Activated CD4-positive, alpha-beta T cell treated with anti-CD3 and anti-CD28 coated beads, Interleukin-2, Interleukin-6, amounts not matched to agents 100 ng/mL and 50 ng/mL, durations not matched to agents 16 hours and 8 hours (primary cell): ENCODE results near the gene COA1.
"Not testable (repeated sequence)": the region's sequence is repeated elsewhere in the genome, so short reads cannot be mapped to it uniquely, and the experiment has no call there.

ENCODE experiments used
- DNase-seq: peaks from one replicate; pipeline ENCODE4 v3.0.0-alpha.2; 2020

The COA1 gene

DNA sequence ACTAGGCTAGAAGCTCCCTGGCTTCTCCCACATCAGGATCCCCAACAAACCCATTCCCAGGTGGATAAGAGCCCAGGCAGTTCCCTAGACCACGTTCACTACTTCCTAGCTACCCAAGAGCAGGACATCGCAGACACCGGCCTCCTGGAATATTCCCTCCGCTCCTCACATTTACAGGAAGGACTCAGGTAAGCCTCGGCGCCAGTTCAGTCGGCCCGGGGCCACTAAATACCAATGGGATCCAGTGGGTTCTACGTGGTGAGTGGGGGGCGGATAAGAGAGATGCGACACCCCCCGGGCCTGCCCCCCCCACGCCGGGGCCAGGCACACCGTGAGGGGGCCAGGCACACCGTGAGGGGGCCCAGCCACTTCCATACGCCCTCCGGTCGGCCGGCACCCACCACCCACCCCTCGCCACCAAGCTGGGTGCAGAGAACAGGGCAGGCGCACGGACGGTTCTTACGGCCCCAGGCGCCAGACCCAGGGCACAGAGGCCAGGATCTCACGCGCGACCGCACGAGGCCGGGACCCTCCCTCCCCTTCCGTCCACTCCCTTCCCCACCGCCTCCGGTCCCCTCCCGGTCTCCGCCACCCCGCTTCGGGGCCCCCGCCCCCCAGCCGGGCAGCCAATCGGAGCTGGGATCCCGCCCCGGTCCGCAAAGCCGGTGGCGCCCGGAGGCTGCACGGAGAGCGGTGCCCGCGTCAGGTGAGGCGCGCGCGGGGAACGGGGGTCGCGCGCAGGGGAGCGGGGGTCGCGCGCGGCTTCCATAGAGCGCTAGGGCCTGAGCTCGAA, 28.9 kb upstream of the COA1 start, which contains the start of gene BLVRA:
BLVRA (plus strand) TSS at position 652 of the 793 bp plus-strand sequence. CDS start 12,479 bp downstream, outside the sequence.
- DNase-seq: peak; percentile 72

DNA sequence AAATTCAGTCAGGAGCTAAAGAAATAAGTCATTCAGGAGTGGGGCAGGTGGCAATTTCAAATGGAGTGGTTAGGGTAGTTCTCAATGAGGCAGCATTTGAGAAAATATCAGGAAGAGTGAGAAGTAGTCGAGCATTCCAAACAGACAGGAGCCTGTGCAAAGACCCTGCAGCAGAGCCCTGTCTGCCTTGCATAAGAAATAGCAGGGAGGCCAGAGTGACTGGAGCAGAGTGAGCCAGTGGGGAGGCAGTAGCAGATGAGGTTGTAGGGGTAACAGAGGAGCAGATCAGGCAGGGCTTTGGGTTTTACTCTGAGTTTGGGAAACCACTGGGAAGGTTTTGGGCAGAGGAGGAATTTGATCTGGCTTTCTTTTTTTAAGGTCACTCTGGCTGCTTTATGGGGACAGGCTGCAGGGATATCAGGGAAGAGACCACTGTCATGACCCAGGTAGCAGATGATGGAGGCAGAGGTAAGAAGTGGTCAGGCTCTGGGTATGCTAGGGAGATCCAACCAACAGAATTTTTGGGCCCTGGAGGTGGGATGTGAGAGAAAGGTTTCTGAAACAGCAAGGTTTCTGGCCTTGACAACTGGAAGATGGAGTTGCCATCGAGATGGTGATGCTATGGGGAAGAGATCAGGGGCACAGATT, 27.9 kb upstream of the COA1 start:
- no peak for DNase-seq

DNA sequence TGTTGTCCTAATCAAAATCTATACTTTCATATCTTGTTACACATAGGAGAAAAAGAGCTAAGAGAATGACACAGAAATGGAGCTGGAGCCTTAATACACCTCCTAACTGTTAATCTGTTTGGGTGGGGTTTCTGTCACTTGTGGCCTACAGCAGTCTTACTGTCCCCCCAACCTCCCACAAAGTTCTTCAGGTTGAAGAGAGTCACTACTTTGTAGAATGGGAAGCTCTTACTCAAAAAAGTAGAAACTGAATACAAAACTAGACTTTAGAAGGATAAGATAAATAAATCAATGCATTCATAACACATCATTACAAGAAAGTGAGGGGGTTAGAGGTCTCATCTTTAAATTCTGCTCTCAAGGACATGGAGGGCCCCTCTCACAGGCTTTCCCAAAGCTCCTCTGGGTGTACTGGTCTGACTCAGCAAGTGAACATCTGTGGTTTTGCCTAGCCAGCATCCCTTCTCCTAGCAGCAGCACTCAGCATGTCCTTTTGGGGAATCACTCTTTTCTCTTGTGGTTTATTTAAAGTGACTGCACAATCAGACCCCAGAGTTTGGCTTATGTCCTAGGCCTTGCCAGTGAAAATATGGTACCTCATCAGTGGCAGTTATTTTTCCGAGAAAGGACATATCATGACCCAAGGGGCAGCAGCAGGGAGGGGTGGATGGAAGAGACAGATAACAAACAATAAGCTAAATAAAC, 27.2 kb upstream of the COA1 start:
- peak; percentile 71 for DNase-seq

DNA sequence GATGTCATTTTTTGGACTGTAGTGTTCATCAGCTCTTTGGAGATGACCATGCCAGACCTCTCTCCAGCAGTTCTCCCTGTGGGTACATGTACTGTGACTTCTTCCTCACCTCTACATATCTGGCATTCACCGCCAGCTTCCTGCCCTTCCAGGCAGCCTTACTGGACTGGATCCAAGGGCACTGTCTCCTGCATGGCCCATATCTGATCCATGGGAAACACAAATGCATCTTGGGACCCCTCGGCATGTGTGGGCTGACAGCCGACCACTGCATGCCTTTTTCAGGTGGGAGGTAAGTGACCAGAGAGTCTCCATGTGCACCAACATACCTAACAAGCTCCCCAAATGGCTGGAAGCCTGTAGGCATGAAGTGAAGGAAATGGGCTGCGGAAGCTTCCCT, 25.3 kb upstream of the COA1 start:
- DNase-seq: no peak

DNA sequence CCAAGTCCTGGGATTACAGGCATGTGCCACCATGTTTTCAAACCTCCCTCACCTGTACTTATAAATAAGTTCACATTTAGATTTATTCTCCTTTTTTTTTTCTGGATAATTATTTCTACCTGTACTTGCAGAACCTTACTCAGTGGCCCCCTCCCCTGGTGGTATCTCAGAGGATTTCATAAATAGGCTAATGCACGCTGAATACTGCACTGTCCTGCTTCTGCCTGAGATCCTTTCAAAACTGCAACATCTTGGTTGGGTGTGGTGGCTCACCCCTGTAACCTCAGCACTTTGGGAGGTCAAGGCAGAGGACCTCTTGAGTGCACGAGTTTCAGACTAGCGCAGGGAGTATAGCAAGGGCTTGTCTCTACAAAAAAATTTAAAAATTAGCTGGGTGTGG, 24.5 kb upstream of the COA1 start:
- no peak for DNase-seq

DNA sequence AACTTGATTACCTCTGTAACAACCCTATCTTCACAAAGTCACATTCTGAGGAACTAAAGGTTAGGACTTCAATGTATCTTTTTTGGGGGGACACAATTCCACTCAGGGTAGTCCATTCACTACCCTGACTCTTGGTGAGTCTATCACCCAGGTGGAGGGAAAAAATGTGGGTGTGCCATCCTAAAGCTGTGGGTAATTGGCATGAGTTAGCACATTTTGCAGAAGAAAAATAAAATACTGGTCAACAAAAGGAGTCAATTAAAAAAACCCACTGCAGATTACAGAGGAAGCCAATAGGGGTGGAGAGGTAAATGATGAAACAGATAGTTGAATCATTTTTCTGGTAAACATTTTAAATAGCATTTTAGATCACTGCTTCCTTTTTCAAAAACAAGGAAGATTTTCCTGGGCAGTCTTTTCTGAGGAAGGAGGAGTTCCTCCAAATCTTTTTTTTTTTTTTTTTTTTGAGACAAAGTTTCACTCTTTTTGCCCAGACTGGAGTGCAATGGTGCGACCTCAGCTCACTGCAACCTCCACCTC, 24.0 kb upstream of the COA1 start:
- DNase-seq: no peak

DNA sequence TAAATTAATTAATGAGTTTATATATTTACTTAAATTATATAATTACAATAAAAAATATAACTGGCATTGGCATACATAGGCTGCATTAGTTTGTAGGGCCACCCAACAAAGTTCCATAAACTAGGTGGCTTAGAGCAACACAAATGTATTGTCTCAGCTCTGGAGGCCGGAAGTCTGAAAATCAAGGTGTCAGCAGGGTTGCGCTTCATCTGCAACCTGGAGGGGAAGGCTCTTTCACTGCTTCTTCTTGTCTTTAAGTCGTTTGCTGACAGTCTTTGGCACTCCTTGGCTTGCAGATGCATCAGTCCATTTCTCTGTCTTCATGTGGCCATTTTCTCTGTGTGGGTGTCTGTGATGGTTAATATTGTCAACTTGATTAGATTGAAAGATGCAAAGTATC, 23.1 kb upstream of the COA1 start:
- no peak for DNase-seq

DNA sequence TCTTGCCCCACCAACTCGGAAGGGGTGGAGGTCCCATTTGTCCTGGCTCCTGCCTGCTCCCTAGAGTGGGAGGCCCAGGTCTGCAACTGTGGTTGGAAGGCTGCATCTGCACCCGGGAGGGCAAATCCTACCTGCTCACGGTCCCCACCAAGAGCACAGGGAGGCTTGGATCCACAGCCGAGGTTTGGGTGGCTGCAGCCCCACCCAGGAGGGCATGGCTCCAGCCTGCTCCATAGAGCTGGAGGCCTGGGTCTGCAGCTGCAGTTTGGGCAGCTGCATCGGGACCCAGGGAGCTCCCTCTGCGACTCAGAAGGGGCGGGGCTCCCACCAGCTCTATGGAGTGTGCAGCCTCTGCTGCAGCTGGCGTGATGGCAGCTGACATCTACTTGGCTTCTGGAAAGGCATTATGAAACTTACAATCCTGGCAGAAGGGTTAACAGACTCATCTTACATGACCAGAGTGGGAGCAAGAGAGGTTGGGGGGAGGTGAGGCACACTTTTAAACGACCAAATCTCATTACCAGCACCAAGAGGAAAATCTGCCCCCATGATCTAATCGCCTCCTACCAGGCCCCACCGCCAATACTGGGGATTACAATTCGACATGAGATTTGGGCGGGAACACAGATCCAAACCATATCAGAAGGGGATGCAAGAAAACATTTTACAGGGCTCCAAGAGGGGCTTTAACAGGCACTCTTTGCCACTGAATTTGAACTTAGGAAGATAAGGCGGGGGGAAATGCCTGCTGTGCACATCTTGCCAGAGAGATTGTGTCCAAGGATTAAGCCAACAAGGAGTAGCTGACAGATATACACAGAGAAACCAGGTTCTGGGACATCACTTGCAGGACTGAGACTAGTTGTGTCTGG, 20.9 kb upstream of the COA1 start:
- DNase-seq: no peak

DNA sequence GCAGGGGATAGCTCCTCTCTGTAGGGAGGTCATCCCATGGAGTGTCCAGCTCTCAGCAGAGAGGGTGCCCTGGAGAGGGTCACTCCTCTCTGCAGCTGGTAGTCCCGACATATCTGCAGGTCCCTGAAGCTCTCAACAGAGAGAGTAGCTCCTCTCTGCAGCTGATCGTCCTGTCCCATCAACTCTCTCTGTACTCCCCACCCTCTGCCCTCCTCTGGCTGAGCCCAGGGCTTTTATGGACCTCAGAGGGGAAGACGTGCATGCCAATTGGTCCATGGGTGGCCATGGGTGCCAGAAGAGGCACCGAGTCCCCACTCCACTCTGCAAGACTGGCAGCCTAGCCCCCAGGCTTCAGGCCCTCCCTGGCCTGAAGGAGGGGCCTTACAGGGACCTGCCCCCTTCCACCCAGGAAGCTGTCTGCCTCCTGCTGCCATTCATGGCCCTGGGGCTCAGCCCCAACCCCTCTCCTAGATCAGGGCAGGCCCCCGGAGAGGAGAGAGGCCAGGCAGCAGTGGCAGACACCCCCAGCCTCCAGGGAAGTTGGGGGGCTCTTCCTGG, 20.1 kb upstream of the COA1 start:
- DNase-seq: no peak

DNA sequence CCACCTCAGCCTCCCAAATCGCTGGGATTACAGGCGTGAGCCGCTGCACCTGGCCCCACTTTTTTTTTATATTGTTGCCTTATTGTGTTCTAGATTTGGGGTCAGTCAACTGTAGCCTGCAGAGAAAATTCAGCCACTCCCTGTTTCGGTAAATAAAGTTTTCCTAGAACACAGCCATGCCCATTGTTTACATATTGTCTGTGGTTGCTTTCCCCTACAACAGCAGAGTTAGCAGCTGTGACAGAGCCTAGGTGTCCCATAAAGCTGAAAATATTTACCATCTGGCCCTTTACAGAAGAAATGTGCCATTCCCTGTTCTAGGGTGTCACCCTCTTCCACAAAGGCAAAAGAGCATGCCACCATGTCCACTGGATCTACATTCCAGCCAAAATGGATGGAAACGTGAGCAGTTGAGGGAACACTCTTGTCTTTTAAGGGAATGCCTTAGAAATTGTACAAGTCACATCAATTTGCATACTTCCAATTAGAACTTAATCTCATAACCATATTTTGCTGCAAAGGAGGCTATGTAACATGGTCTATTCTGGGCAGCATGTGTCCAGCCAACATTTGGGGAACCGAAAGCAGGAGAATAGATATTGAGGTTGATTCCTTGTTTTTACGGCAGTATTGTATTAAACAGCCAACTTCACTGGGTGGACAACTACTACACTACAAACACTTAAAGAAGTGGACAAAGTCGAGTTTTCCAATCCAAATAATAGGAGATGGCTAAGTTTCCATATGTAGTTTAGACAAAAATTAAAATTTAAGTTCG, 18.2 kb upstream of the COA1 start:
- no peak for DNase-seq

DNA sequence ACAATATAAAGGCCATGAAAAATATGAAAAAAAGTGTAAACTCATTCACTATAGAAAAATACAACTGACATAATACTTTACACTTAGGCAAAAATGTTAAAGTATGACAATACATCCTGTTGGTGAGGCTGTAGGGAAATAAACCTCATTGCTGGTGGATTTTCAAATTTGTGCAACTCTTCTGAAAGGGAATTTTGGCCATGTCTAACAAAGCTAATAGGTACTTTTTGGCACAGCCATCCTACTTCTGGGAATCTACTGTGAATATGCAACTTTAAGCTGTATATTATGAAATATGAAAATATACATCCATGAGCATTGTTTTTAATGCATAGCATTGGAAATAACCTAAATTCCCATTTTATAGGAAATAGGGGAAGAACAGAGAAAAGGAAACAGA, 13.4 kb upstream of the COA1 start:
- DNase-seq: no peak

DNA sequence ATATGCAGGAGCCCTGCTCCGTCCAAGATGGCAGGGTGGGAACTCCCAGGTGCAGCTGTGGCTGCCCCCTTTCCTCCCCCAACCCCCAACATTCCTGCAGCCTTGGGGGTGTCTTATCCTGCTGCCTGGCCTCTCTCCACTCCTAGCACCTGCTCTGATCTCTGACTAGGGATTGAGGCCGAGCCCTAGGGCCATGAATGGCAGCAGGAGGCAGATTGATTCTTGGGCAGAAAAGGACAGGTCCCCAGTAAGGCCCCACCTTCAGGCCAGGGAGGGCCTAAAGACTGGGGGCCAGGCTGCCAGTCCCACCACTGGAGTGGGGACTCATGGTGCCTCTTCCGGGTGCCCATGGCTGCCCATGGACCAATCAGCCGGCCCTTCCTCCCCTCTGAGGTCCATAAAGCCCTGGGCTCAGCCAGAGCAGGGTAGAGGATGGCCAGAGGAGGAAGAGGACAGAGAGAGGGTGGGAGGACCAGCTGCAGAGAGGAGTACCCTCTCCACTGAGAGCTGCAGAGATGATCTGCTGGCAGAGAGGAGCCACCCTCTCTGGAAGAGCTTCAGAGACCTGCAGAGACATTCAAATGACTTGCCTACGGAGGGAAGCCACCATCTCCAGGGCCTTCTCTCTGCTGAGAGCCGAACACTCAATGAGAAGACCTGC, 8.3 kb upstream of the COA1 start:
- DNase-seq: no peak

DNA sequence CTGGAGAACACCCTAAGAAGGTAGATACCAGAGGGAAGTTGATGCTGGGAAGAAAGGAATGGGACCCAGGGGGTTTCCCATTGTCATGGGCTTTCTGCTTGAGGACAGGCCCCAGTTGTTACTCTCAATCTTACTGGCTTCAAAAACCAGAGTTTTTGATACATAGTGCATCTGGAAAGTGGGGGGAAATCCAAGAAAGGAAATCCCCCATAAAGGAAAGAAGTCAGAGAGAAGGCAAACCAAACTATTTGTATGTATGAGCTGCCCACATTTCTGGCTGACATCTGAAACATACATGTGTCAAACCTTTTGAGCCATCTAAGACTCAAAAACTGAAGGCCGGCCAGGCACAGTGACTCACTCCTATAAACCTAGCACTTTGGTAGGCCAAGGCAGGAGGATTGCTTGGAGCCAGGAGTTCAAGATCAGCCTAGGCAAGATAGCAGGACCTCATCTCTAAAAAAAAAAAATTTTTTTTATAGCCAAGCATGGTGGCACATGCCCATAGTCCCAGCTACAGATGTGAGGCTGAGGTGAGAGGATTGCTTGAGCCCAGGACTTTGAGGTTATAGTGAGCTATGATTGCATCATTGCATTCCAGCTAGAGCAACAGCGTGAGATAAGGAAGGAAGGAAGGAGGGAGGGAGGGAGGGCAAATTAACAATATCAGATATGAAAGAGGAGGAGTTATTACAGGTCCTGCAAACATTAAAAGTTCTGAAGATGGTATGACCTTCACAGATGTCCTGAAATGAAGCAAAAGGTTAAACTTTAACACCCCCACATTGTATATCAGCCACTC, 6.7 kb upstream of the COA1 start:
- DNase-seq: peak; percentile 74

DNA sequence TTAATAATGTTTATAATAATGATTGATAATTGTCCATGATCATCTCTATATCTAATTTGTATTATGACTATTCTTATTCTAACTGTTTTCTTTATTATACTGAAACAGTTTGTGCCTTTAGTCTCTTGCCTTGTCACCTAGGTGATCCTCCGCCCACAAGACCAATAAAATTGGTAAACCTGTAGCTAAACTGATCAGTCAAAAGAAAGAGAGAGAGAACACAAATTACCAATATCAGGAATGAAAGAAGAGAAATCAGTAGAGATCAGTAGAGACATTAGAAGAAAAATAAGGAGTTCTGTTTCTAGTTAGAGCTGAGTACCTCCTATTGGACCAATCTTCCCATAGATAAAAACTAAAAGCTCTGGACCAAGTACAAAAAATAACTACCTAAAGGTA, 6.1 kb upstream of the COA1 start:
- DNase-seq: peak; percentile 44

DNA sequence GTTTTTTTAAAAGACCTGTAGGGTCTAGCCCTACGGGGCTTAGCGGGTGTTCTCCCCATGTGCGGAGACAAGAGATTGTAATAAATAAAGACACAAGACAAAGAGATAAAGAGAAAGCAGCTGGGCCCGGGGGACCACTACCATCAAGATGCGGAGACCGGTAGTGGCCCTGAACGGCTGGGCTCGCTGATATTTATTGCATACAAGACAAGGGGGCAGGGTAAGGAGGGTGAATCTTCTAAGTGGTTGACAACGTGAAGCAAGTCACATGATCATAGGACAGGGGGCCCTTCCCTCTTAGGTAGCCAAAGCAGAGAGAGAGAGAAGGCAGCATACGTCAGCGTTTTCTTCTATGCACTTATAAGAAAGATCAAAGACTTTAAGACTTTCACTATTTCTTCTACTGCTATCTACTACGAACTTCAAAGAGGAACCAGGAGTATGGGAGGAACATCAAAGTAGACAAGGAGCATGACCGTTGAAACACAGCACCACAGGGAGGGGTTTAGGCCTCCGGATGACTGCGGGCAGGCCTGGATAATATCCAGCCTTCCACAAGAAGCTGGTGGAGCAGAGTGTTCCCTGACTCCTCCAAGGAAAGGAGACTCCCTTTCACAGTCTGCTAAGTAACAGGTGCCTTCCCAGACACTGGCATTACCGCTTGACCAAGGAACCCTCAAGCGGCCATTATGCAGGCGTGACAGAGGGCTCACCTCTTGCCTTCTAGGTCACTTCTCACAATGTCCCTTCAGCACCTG, 5.4 kb upstream of the COA1 start:
- DNase-seq: not testable (repeated sequence)

DNA sequence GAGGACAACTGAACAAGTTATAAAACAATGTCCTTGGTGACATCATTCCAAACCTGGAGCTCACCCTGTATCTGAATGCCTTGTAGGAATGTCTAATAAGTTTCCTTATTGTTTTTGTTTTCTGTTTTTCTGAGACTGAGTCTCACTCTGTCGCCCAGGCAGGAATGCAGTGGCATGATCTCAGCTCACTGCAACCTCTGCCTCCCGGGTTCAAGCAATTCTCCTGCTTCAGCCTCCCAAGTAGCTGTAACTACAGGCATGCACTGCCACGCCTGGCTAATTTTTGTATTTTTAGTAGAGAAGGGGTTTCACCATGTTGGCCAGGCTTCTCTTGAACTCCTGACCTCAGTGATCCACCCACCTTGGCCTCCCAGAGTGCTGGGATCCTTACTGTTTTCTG, 2.2 kb upstream of the COA1 start:
- DNase-seq: not testable (repeated sequence)

DNA sequence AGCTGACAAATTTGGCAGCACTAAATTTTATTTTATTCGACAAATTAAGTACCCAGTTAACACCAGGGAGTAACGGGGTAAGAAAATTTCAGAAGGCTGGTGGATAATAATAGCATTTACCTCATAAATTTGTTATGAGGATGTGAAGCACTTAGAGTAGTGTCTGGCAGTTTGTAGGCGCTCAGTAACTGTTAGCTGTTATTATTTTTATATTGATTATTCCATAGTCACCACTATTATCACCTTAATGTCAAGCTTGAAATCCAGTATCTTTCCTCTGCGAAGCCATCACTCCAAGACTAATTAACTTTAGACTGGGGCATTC, 563 bp upstream of the COA1 start:
- no peak for DNase-seq

DNA sequence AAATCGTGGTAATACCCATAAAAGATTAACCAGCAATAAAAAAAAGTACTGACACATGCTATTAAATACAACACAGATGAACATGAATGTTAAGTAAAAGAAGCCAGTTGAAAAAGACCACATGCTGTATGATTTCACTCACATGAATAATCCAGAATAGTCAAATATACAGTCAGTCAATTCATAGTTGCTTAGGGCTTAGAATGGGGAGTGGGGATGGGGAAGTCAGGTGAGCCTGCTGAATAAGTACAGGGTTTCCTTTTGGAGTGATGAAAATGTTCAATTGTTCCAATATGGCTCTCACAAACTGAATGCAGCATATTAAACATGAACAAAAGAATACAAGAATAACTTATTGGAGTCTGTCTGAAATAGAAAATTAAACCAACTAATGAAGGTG, 1.8 kb downstream of the COA1 start:
- DNase-seq: no peak

DNA sequence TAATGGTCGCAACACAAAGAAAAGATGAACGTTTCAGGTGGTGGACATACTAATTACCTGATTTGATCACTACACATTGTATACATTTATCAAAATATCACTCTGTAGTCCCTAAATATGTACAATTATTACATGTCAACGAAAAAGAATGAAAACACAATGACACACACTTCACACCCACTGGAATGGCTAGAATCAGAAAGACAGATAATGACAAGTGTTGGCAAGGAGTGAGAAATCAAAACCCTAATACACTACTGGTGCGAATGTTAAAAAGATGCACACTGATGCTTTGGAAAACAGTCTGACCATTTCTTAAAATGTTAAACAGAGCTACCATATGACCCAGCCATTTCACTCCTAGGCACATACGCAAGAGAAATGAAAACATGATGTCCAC, 2.3 kb downstream of the COA1 start:
- DNase-seq: no peak
